ENCODE data around the gene CST3. TPM values are rescaled to one million over a fixed set of nuclear protein-coding genes. Genes with fewer than 3 reads are reported as not detected.
"Not testable (repeated sequence)": the region's sequence is repeated elsewhere in the genome, so short reads cannot be mapped to it uniquely, and the experiment has no call there.

CST3 gene
- under 1 TPM; 0.26 to 0.29 TPM for total RNA-seq

GRCh38 chr20:23637282-23638221, at the start of gene CST3:
TSS of gene CST3 (minus strand) at chr20:23637955. CDS start at chr20:23637862, 93 bp downstream.
- H3K36me3 Mint-ChIP-seq, result no peaks in the 10 kb centered on the region
- CTCF ChIA-PET, result no interaction called here
- no peak within 1 kb of the TSS for H3K27ac Mint-ChIP-seq
- no peak within 1 kb of the TSS for H3K4me3 Mint-ChIP-seq
- POLR2A ChIA-PET, result no interaction called here
- peaks cover 19% of the 10 kb centered on the region for H3K27me3 Mint-ChIP-seq
- no peaks in the 10 kb centered on the region for H3K9me3 Mint-ChIP-seq
- intact Hi-C loops (cut with micrococcal nuclease), result no loop called here
- H3K4me1 Mint-ChIP-seq (ENCODE audit: low read depth), result peaks cover 3% of the 10 kb centered on the region
- DNase-seq, result no peak

GRCh38 chr20:23686046-23686750, 48.4 kb upstream of the CST3 start:
- Mint-ChIP-seq H3K4me1 (ENCODE audit: low read depth) (no peaks in the 10 kb centered on the region), H3K27me3 (peaks cover 3% of the 10 kb centered on the region), H3K4me3 (no peak overlapping the region), H3K27ac (no peak overlapping the region), H3K9me3 (no peaks in the 10 kb centered on the region), H3K36me3 (no peaks in the 10 kb centered on the region)
- intact Hi-C loops (cut with micrococcal nuclease), result no loop called here
- ChIA-PET CTCF (no interaction called here), POLR2A (no interaction called here)
- no peak for DNase-seq

GRCh38 chr20:23685529-23685896, 47.8 kb upstream of the CST3 start:
- intact Hi-C loops (cut with micrococcal nuclease); DNase-seq; POLR2A ChIA-PET; H3K27me3 Mint-ChIP-seq; H3K9me3 Mint-ChIP-seq; H3K4me1 Mint-ChIP-seq (ENCODE audit: low read depth); H3K27ac Mint-ChIP-seq; H3K36me3 Mint-ChIP-seq; CTCF ChIA-PET; H3K4me3 Mint-ChIP-seq: not testable (repeated sequence)

DNA sequence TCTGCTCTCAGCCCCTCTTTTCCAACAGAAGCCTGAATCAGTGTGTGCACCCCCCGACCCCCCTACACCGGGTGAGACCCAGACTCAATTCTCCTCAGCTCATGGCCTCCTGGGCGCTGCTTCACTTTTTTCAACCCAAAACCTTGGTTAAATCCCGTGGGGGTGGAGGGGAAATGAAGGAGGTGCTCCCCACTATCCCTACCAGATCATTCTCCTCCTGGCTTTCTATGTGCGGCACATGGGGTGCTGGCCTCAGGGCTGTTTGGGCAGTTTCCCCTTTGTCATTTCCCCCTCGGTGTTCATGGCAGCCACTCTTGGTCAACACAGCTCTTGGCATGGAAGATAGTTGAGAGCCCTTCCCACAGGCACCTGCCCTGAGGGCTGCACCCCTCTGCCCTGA, 46.5 kb upstream of the CST3 start:
- POLR2A ChIA-PET, result no interaction called here
- no peak overlapping the region for H3K4me3 Mint-ChIP-seq
- no peak overlapping the region for H3K27ac Mint-ChIP-seq
- peaks cover 10% of the 10 kb centered on the region for H3K27me3 Mint-ChIP-seq
- no peaks in the 10 kb centered on the region for H3K4me1 Mint-ChIP-seq (ENCODE audit: low read depth)
- H3K9me3 Mint-ChIP-seq, result no peaks in the 10 kb centered on the region
- intact Hi-C loops (cut with micrococcal nuclease), result no loop called here
- DNase-seq, result no peak
- CTCF ChIA-PET, result no interaction called here
- H3K36me3 Mint-ChIP-seq, result no peaks in the 10 kb centered on the region

- Mint-ChIP-seq H3K4me1 (ENCODE audit: low read depth) (no peaks in the 10 kb centered on the region), H3K4me3 (no peak overlapping the region), H3K27me3 (peaks cover 10% of the 10 kb centered on the region), H3K9me3 (no peaks in the 10 kb centered on the region), H3K27ac (no peak overlapping the region), H3K36me3 (no peaks in the 10 kb centered on the region)
- POLR2A ChIA-PET, result no interaction called here
- intact Hi-C loops (cut with micrococcal nuclease), result no loop called here
- CTCF ChIA-PET, result no interaction called here
- DNase-seq, result no peak
These were observed 46.1 kb upstream of the CST3 start for GRCh38 chr20:23683807-23684206.

DNA sequence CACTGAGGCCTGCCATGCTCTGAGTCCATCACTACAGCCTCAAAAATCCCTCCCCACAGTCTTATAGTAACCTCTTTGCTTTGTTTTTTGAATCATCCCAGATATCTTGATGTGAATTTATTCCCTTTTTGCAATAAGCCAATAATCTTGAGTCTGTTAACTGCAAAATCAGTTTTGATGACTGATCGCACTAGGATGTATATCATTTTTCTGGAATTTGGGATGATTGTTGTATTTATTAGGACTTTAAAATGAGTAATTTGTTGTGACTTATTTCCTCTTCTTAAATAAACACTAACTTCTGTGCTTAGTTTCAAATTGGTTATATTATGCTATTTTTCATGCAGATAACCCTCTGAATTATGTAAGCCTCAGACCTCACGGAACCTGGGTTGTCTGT, 45.5 kb upstream of the CST3 start:
- Mint-ChIP-seq H3K36me3 (no peaks in the 10 kb centered on the region), H3K27ac (no peak overlapping the region), H3K27me3 (peaks cover 10% of the 10 kb centered on the region), H3K9me3 (no peaks in the 10 kb centered on the region), H3K4me1 (ENCODE audit: low read depth) (no peaks in the 10 kb centered on the region), H3K4me3 (no peak overlapping the region)
- no peak for DNase-seq
- intact Hi-C loops (cut with micrococcal nuclease), result no loop called here
- ChIA-PET CTCF (no interaction called here), POLR2A (no interaction called here)

DNA sequence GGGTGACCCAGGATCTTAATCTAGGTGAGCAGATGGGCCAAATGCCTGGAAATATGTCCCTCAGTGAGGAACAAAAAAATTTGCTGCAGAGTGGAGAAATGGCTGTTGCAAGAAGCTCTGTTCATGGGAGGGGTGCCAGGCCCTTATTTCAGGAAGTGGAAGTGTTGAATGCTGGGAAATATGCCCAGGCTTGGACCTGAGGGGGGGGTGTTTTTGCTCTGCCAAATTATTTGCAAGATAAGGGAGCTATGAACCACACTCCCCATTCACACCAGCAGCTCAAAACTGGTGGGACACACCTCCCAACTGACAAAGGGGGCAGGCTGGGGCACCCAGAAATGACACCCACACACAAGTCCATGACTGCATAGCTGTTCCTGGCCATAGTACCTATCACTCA, 42.4 kb upstream of the CST3 start:
- Mint-ChIP-seq H3K4me1 (ENCODE audit: low read depth) (no peaks in the 10 kb centered on the region), H3K9me3 (no peaks in the 10 kb centered on the region), H3K36me3 (no peaks in the 10 kb centered on the region), H3K4me3 (no peak overlapping the region), H3K27me3 (peaks cover 6% of the 10 kb centered on the region), H3K27ac (no peak overlapping the region)
- POLR2A ChIA-PET, result no interaction called here
- CTCF ChIA-PET, result no interaction called here
- DNase-seq, result no peak
- intact Hi-C loops (cut with micrococcal nuclease), result no loop called here

DNA sequence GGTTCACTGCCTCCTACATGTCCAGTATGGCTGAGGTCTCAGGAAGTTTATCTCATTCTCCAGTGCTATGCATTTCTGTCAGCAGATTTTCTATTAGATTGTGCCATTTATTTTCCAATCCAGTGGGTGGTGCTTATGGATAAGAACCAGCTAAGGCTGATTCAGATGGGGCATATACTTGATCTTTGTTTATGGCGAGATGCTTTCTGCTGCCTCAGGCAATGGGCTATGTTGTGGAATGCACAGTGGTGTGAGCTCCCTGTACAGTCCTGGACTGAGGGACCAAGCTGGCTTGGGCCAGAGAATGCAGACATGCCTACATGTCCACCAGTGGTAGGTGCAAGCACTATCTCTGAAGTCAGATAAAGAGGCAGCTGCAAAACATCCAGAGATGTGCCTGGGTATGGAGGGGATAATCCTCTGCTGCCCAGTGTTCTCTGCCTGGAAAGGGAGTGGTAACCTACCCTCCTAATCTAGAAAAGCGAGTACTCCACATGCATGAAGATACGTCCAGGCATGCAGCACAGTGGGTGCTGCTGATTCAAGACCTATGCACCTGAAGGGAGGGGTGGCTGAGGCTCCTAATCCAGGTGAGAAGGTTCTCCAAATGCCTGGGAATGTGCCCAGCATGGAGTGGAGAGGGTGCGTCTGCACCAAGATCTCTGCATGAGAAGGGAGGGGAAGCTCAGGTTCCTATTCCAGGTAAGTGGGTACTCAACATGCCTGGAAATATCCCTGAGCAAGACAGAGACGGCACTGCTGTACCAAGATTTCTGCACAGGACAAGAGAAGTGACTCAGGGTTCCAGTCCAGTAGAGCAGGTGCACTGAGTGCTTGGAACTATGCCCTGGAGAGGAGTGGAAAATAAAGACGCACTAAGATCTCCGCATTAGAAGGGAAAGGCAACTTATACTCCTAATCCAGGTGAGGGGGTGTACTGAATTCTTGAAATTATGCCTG, 41.7 kb upstream of the CST3 start:
- DNase-seq, result no peak
- H3K9me3 Mint-ChIP-seq, result no peaks in the 10 kb centered on the region
- ChIA-PET POLR2A (no interaction called here), CTCF (no interaction called here)
- no peaks in the 10 kb centered on the region for H3K4me1 Mint-ChIP-seq (ENCODE audit: low read depth)
- no peak overlapping the region for H3K4me3 Mint-ChIP-seq
- intact Hi-C loops (cut with micrococcal nuclease), result no loop called here
- no peak overlapping the region for H3K27ac Mint-ChIP-seq
- no peaks in the 10 kb centered on the region for H3K36me3 Mint-ChIP-seq
- H3K27me3 Mint-ChIP-seq, result peaks cover 6% of the 10 kb centered on the region

GRCh38 chr20:23673209-23673608, 35.5 kb upstream of the CST3 start:
- CTCF ChIA-PET, result no interaction called here
- intact Hi-C loops (cut with micrococcal nuclease), result no loop called here

GRCh38 chr20:23672158-23672557, 34.4 kb upstream of the CST3 start:
- H3K4me3 Mint-ChIP-seq, result no peak overlapping the region
- POLR2A ChIA-PET, result no interaction called here
- H3K27ac Mint-ChIP-seq, result no peak overlapping the region
- CTCF ChIA-PET, result no interaction called here
- no peak for DNase-seq
- peaks cover 2% of the 10 kb centered on the region for H3K9me3 Mint-ChIP-seq
- H3K27me3 Mint-ChIP-seq, result no peaks in the 10 kb centered on the region
- H3K36me3 Mint-ChIP-seq, result no peaks in the 10 kb centered on the region
- H3K4me1 Mint-ChIP-seq (ENCODE audit: low read depth), result no peaks in the 10 kb centered on the region
- intact Hi-C loops (cut with micrococcal nuclease), result no loop called here

More at GRCh38 chr20:23673209-23673608, 35.5 kb upstream of the CST3 start:
- Mint-ChIP-seq H3K27me3 (no peaks in the 10 kb centered on the region), H3K36me3 (no peaks in the 10 kb centered on the region), H3K4me3 (no peak overlapping the region), H3K4me1 (ENCODE audit: low read depth) (no peaks in the 10 kb centered on the region), H3K27ac (no peak overlapping the region), H3K9me3 (peaks cover 2% of the 10 kb centered on the region)
- POLR2A ChIA-PET, result no interaction called here
- no peak for DNase-seq

GRCh38 chr20:23671479-23671878, 33.7 kb upstream of the CST3 start:
- intact Hi-C loops (cut with micrococcal nuclease), result no loop called here
- no peak overlapping the region for H3K27ac Mint-ChIP-seq
- H3K27me3 Mint-ChIP-seq, result no peaks in the 10 kb centered on the region
- H3K4me1 Mint-ChIP-seq (ENCODE audit: low read depth), result no peaks in the 10 kb centered on the region
- ChIA-PET POLR2A (no interaction called here), CTCF (no interaction called here)
- no peaks in the 10 kb centered on the region for H3K36me3 Mint-ChIP-seq
- peaks cover 2% of the 10 kb centered on the region for H3K9me3 Mint-ChIP-seq
- DNase-seq, result no peak
- no peak overlapping the region for H3K4me3 Mint-ChIP-seq

- no peak for DNase-seq
- Mint-ChIP-seq H3K36me3 (no peaks in the 10 kb centered on the region), H3K4me1 (ENCODE audit: low read depth) (no peaks in the 10 kb centered on the region), H3K27me3 (no peaks in the 10 kb centered on the region), H3K9me3 (peaks cover 2% of the 10 kb centered on the region), H3K27ac (no peak overlapping the region), H3K4me3 (no peak overlapping the region)
- CTCF ChIA-PET, result interaction anchor here (0.8 kb wide), 1 partner anchor 20 kb away, joined by 3 read pairs; no protein-coding TSS in a partner anchor
- intact Hi-C loops (cut with micrococcal nuclease), result no loop called here
- POLR2A ChIA-PET, result no interaction called here
These were observed 32.6 kb upstream of the CST3 start for GRCh38 chr20:23670361-23670760.

All from activated CD4-positive, alpha-beta memory T cell treated with anti-CD3 and anti-CD28 coated beads for 36 hours (primary cell).